Measurements from ENCODE around the gene PRG2. TPM values are rescaled to one million over a fixed set of nuclear protein-coding genes. Genes with fewer than 3 reads are reported as not detected.
"Not testable (repeated sequence)": the region's sequence is repeated elsewhere in the genome, so short reads cannot be mapped to it uniquely, and the experiment has no call there.

The PRG2 gene
- polyA plus RNA-seq, 3 donors = 0.98 to 1.8 (median 1.7) TPM

DNA sequence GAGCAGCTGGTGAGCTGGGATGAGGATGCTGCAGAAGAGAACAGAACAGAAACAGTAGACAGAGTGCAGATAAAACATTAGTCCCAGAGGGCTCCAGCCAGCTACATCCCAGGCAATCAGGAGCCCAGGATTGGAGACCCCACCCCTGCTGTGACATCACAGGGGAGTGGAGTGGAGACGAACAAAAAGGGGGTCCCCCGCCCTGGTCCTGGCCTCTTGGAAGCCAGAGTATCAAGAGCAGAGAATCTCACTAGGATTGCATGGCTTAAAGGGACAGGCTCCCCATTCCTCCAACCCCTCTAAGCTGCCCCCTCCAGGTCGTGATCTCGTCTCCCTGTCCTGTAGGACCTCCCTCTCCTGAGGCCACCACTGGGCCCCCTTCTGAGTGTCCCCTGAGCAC, 52.3 kb downstream of the PRG2 start, which contains the start of gene P2RX3:
TSS of gene P2RX3 (plus strand) at position 211 of the 400 bp plus-strand sequence. CDS start 199 bp downstream, outside the sequence.
- no peak for DNase-seq (ENCODE audit: extremely low read depth in 1 of 11, low read depth in 9 of 11, low spot score in 4 of 11)

DNA sequence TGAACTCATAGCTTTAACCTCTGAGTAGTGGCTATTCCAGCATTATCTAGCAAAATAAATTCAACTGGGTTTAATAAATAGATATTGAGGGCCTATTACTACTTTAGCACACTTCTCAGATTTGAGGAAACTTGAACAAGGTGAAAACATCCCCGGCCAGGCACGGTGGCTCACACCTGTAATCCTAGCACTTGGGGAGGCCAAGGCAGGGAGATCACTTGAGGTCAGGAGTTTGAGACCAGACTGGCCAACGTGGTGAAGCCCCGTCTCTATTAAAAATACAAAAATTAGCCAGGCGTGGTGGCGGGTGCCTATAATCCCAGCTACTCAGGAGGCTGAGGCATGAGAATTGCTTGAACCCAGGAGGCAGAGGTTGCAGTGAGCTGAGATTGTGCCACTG, 53.6 kb downstream of the PRG2 start:
- DNase-seq (ENCODE audit: extremely low read depth in 1 of 11, low read depth in 9 of 11, low spot score in 4 of 11) = not testable (repeated sequence)

Other genes starting within 250 kb of the PRG2 start
- gene LRRC55, start 208.7 kb downstream of the PRG2 start, polyA plus RNA-seq (ENCODE audit: insufficient read length in 3 of 3) = 1 to 10 TPM; 2.7 to 4.6 (median 3.0) TPM
- gene APLNR, start 153.4 kb downstream of the PRG2 start, polyA plus RNA-seq (ENCODE audit: insufficient read length in 3 of 3) = 100 to 1,000 TPM in 1 of 3 donors, 10 to 100 TPM in 2; 73.3 to 105 (median 82.0) TPM
- 10 to 100 TPM; 64.2 to 73.0 (median 66.0) TPM for gene TNKS1BP1, start 65.7 kb downstream of the PRG2 start, polyA plus RNA-seq (ENCODE audit: insufficient read length in 3 of 3)
- gene SSRP1, start 54.8 kb downstream of the PRG2 start, polyA plus RNA-seq (ENCODE audit: insufficient read length in 3 of 3) = 100 to 1,000 TPM; 165 to 216 (median 212) TPM
- 1 to 10 TPM in 2 of 3 donors, under 1 TPM in 1; 0.53 to 1.3 (median 1.1) TPM for gene P2RX3, start 52.3 kb downstream of the PRG2 start, polyA plus RNA-seq (ENCODE audit: insufficient read length in 3 of 3)
- 1 to 10 TPM in 1 of 3 donors, under 1 TPM in 2; 0.23 to 1.0 (median 0.59) TPM for gene PRG3, start 9.5 kb downstream of the PRG2 start, polyA plus RNA-seq (ENCODE audit: insufficient read length in 3 of 3)
- 10 to 100 TPM; 22.0 to 22.2 (median 22.0) TPM for gene SLC43A3, start 36.5 kb upstream of the PRG2 start, polyA plus RNA-seq (ENCODE audit: insufficient read length in 3 of 3)
- gene RTN4RL2, start 69.9 kb upstream of the PRG2 start, polyA plus RNA-seq (ENCODE audit: insufficient read length in 3 of 3) = 1 to 10 TPM; 2.3 to 3.9 (median 2.4) TPM
- 1 to 10 TPM; 4.5 to 7.1 (median 6.0) TPM for gene SLC43A1, start 125.1 kb upstream of the PRG2 start, polyA plus RNA-seq (ENCODE audit: insufficient read length in 3 of 3)
- 10 to 100 TPM; 32.0 to 40.3 (median 34.9) TPM for gene TIMM10, start 140.1 kb upstream of the PRG2 start, polyA plus RNA-seq (ENCODE audit: insufficient read length in 3 of 3)
- under 1 TPM; 0.28 to 0.59 (median 0.45) TPM for gene SMTNL1, start 146.9 kb upstream of the PRG2 start, polyA plus RNA-seq (ENCODE audit: insufficient read length in 3 of 3)
- 10 to 100 TPM; 31.9 to 38.4 (median 35.8) TPM for gene UBE2L6, start 177.0 kb upstream of the PRG2 start, polyA plus RNA-seq (ENCODE audit: insufficient read length in 3 of 3)
- gene SERPING1, start 207.0 kb upstream of the PRG2 start, polyA plus RNA-seq (ENCODE audit: insufficient read length in 3 of 3) = 100 to 1,000 TPM; 133 to 161 (median 138) TPM